RWPE2 (cell line): Measurements from ENCODE around the gene OR1N2.
"Not testable (repeated sequence)": the region's sequence is repeated elsewhere in the genome, so short reads cannot be mapped to it uniquely, and the experiment has no call there.

ENCODE experiments used
- ATAC-seq: fragments of 200-7000 bp; cut with Tn5 transposase; 3 replicates; pipeline ENCODE4 v1.9.1; 2021; ENCODE audit warnings: low read depth
- DNase-seq: peaks from one replicate; pipeline ENCODE4 v3.0.0-alpha.2; 2020; ENCODE audit warnings: low spot score
- H3K27ac ChIP-seq: fragments of 450-650 bp; 2 replicates; pipeline ENCODE4 v1.5.1; 2017; ENCODE audit warnings: mild to moderate bottlenecking; ENCODE audit not compliant: poor library complexity, severe bottlenecking
- H3K27me3 ChIP-seq: fragments of 250-450 bp; sonication (Bioruptor Pico); 2 replicates; pipeline ENCODE4 v1.5.1; 2021; ENCODE audit warnings: mild to moderate bottlenecking, moderate library complexity; ENCODE audit not compliant: insufficient read depth, poor library complexity, severe bottlenecking
- H3K36me3 ChIP-seq: fragments of 250-450 bp; sonication (Bioruptor Pico); 2 replicates; pipeline ENCODE4 v1.5.1; 2020; ENCODE audit warnings: low read depth, mild to moderate bottlenecking, moderate library complexity
- H3K4me1 ChIP-seq: fragments of 250-450 bp; sonication (Bioruptor Pico); 2 replicates; pipeline ENCODE4 v1.5.1; 2021; ENCODE audit warnings: mild to moderate bottlenecking, moderate library complexity; ENCODE audit not compliant: insufficient read depth, poor library complexity, severe bottlenecking
- H3K4me3 ChIP-seq: fragments of 250-450 bp; sonication (Bioruptor Pico); 2 replicates; pipeline ENCODE4 v1.5.1; 2021; ENCODE audit warnings: mild to moderate bottlenecking, moderate library complexity; ENCODE audit not compliant: severe bottlenecking
- H3K9me3 ChIP-seq: fragments of 250-450 bp; sonication (Bioruptor Pico); 2 replicates; pipeline ENCODE4 v1.5.1; 2021; ENCODE audit warnings: mild to moderate bottlenecking, moderate library complexity; ENCODE audit not compliant: severe bottlenecking
- CTCF ChIP-seq: fragments of 450-650 bp; IDR thresholded peaks from one replicate; pipeline ENCODE4 v1.5.1; 2017; ENCODE audit warnings: mild to moderate bottlenecking, moderate library complexity; ENCODE audit not compliant: poor library complexity, severe bottlenecking

The OR1N2 gene

GRCh38 chr9:122567901-122568300 is 15.0 kb downstream of the OR1N2 start:
- DNase-seq (no peak), ATAC-seq (no peak)
- no peaks in the 10 kb centered on the region for H3K9me3 ChIP-seq
- no peak overlapping the region for H3K4me3 ChIP-seq
- H3K27ac ChIP-seq = no peak overlapping the region
- H3K4me1 ChIP-seq = no peaks in the 10 kb centered on the region
- no peaks in the 10 kb centered on the region for H3K27me3 ChIP-seq
- TF ChIP-seq CTCF = no peak
- no peaks in the 10 kb centered on the region for H3K36me3 ChIP-seq

GRCh38 chr9:122572456-122572855 is 19.5 kb downstream of the OR1N2 start:
- Histone ChIP-seq H3K4me3 (no peak overlapping the region), H3K27me3 (no peaks in the 10 kb centered on the region), H3K4me1 (no peaks in the 10 kb centered on the region), H3K27ac (no peak overlapping the region), H3K9me3 (no peaks in the 10 kb centered on the region), H3K36me3 (no peaks in the 10 kb centered on the region)
- no peak for TF ChIP-seq CTCF
- DNase-seq = no peak
- no peak for ATAC-seq

- TF ChIP-seq CTCF = no peak
- ATAC-seq (no peak), DNase-seq (no peak)
- Histone ChIP-seq H3K4me3 (no peak overlapping the region), H3K4me1 (peaks cover 8% of the 10 kb centered on the region), H3K36me3 (no peaks in the 10 kb centered on the region; the same call in 1 of the 2 replicates), H3K27me3 (no peaks in the 10 kb centered on the region), H3K27ac (no peak overlapping the region), H3K9me3 (no peaks in the 10 kb centered on the region)
Measured at GRCh38 chr9:122579874-122580273, 27.0 kb downstream of the OR1N2 start.

- Histone ChIP-seq H3K4me1 (peaks cover 8% of the 10 kb centered on the region), H3K4me3 (no peak overlapping the region), H3K36me3 (no peaks in the 10 kb centered on the region; the same call in 1 of the 2 replicates), H3K27me3 (no peaks in the 10 kb centered on the region), H3K27ac (no peak overlapping the region), H3K9me3 (no peaks in the 10 kb centered on the region)
- ATAC-seq (peak; percentile 93), DNase-seq (no peak)
- no peak for TF ChIP-seq CTCF
Measured at GRCh38 chr9:122580360-122580759, 27.4 kb downstream of the OR1N2 start.

GRCh38 chr9:122583284-122583683 is 30.4 kb downstream of the OR1N2 start, which contains the start of gene OR1L8:
Gene OR1L8 (minus strand): TSS chr9:122583384. CDS start chr9:122568477, 14,907 bp downstream.
- not testable (repeated sequence) for DNase-seq

More at GRCh38 chr9:122583284-122583683, 30.4 kb downstream of the OR1N2 start, which contains the start of gene OR1L8:
- H3K4me1 ChIP-seq, ATAC-seq, H3K27me3 ChIP-seq, H3K9me3 ChIP-seq, H3K36me3 ChIP-seq, H3K27ac ChIP-seq, H3K4me3 ChIP-seq: not testable (repeated sequence)
